SKM-1 treated with dmso at 0.1 percent for 144 hours (cell line): ENCODE results near the gene SLC44A1.

ENCODE experiments used
- DNase-seq: peaks from one replicate; lab custom pipeline; 2025; ENCODE audit not compliant: unreplicated experiment; lab: John Stamatoyannopoulos, UW

SLC44A1 gene

DNA sequence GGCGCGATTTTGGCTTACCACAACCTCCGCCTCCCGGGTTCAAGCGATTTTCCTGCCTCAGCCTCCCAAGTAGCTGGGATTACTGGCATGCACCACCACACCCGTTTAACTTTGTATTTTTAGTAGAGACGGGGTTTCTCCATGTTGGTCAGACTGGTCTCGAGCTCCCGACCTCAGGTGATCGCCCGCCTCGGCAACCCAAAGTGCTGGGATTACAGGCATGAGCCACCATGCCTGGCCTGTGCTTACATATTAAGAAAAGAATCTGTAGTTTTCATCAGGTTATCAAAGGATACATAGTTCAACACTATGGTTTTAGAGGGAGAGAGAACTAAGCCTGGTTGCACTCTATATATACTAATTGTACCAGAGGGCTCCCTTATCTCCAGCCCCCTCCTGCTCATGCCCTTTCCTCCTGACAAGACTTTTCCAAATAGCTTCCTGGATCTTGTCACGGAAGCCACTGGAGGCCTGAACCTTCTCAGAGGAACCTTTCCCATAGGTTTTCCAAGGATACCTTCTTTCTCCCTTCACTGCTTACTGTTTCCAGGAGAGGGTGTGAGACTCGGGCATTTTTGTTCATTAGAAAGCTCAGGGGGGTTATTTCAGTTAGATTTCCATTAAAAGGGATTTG is 53.1 kb downstream of the SLC44A1 start:
- DNase-seq, result no peak

DNA sequence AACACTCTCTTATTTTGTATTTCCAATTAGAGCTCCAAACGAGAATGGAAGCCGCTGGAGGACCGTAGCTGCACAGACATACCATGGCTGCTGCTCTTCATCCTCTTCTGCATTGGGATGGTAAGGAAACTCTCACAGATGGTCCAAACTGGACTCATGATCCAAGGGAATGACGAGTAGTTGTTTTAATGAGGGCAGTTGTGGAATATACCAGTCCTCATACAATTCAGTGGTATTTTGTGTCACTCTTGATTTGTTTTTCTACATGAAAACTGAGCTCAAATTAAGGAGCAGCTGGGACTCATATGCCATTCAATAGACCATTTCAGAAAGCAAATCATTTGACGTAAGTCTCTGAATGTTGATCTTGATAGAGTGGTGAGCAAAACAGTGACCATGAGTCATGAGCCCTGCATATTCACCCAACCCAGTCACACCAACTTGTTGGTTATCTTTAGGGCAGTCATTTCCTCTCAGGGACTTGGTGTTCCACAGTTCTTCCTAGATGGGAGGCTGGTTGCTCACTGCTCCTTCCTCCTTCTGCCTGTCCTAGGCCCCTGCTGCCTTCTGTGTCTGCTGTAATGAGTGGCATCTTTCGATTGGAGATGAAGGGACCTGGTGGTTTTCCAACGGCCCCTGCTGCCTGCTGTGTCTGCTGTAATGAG is 54.9 kb downstream of the SLC44A1 start:
- no peak for DNase-seq

DNA sequence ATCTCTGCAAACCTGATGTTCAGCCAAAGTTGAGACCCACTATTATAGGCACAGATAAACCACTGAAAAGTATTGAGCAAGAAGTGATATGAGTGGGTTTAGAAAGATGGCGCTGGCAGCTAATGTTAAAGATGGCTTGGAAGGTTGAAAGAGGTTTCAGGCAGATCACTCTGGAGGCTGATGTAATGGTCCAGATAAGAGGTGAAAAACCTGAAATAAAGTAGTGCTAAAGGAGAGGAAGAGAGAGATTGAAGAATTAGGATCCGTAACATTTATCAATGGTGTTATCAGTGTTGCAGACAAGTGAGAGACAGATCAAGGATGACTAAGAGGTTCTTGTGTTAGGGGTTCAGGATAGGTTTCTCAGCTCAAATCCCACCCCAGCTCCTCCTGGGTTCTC is 58.3 kb downstream of the SLC44A1 start:
- DNase-seq, result no peak

DNA sequence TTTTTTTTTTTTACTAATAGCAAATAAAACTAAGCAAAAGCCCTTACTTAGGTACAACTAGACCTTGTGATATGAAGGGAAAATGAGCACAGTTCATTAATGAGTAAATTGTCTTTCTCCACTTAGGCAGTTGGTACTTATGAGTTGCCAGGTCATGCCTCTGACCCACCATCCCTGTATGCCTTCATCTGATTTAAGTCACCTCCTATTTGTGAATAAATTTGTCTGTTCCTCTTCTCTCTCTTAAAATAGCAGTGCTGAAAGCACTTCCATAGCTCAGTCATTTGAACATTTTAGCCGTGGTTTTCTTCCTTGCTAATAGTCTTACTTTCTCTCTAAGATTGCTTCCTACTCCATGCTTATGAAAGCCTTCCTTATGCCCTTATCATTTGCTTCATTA is 61.4 kb downstream of the SLC44A1 start:
- no peak for DNase-seq

DNA sequence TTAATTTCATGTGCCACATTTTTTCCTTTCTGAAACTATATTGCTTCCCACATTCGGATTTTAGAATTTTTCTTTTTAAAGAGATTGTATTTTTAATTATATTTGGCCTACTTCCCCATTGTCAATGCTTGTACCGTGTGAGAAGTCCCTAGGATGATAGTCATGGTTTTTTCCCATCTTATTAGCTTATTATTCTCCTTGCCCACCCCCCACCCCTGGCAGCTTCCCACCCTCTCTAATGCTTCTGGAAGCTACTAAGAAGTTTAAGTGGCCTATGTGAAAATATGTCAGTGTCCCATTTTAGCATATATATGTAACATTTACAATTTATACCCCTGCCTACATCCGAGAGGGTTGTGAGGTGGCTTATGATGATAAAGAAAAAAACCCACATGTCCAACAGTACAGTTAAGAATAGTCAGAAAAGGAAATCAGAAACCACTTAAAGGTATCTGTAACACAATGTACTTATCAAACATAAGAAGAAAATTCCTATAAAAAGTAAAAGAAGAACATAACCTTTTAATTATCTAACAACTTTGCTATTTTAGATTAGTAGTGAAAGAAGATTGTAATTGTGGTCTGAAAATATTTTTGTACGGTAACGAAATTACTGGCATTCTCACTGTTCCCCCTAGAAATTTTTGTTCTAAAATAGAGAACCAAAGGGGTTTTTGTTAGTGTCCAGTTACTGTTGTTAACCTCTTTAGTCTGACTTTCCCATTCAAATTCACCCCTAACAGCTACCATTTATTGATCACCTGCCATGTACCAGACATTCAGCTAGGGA is 62.1 kb downstream of the SLC44A1 start:
- DNase-seq, result no peak

DNA sequence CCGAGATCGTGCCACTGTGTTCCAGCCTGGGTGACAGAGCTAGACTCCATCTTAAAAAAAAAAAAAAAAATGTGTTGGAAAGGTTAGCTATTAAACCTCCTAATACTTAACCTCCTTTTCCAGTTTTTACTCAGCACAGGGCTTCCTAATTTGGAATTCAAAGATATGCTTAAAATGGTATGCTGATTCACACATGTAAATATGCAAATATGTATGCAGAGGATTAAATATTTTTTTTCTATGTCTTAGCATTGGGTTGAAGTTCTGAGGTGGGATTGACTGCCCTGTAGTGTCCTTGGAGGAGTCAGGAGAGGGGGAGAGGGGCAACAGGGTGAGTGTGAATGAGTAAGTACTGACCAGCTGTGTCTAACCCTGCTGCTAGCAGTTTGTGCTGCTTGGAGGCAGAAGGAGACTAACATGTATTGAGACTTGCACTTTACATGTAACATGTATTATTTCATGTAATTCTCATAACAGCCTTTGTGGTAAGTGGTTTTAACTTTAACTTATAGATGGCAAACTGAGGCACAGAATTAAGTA is 63.2 kb downstream of the SLC44A1 start:
- no peak for DNase-seq

DNA sequence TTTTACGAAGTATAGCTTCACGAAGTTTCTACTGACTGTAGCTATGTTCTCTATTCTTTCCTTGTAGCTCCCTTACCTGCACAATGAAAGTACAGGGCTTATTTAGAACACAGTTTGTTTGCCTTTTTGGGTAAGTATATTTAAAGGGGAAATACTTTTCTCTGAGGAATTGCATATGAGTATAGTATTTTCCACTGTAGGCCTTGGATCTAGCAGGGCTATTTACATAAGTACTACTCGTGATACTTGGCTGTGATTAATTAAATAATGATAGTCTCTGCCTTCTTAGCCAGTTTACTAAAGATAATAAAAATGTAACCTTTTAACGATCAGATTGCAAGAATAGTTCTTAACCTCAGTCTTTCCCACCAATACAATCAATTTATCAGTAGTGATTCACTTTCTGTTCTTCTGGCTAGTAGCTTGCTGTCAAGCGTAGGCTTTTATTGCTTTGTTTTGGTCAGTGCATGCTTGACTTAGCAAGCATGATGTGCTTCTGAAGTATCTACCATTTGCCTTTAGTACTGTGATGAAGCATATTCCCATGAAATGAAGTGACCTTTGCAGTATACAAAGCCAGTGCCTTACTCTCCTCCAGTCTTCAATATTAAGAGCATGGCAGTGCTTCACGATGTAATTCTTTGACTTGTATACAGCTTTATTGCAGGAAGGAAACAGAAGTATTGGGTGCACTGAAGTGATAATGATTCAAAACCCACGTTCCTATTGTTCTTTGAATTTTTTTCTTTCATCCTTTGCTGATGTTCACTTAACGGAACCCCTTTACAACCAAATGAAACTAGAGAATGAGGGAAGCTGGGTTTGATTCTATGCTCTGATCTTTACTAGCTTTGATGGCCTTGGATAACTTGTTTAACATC is 64.2 kb downstream of the SLC44A1 start:
- DNase-seq, result no peak

DNA sequence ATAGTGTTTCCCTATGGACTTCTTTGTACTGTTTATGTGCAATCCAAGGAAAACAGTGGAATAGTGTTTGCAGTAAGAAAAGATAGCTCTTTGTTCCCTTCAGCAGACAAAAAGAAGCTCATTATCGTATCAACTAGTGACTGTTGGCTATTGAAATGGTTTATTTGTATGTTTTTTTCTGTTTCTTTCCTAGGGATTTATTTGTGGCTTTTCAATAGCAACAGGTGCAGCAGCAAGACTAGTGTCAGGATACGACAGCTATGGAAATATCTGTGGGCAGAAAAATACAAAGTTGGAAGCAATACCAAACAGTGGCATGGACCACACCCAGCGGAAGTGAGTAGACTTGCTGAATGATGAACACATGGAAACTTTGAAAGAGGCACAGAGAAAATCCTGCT is 65.1 kb downstream of the SLC44A1 start:
- DNase-seq, result no peak

DNA sequence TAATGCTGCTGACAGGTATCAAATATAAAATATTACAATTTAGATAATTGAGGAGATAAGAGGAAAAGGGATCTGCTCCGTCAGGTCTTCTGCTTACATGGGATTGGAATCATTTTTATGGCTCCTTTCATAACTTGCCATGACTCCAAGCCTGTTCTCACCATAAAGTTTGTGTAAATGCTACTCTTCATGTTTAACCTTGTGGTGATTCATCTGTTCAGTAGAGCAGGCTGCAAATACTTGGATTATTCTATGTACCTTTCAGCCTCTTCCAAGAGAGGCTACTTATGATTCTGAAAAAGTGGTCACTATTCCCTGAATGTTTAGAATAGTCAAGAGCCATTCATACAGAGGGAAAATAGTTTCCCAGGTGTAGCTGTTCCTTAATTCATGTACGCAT is 66.9 kb downstream of the SLC44A1 start:
- no peak for DNase-seq

DNA sequence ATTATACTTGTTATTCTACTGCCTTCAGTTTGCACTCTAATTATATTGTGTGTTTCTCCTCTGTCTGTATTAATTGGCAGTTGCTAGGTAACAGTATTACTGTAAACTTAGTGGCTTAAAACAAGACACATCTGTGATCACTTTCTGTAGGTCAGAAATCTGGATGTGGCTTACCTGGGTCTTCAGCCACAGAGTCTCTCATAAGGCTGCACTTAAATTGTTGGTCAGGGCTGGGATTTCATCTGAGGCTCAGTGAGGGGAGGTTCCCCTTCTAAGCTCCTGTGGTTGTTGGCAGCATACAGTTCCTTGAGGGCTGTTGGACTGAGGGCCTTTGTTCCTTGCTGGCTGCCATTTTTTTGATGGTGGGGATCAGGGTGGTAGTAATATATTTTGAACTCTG is 68.8 kb downstream of the SLC44A1 start:
- DNase-seq, result no peak

DNA sequence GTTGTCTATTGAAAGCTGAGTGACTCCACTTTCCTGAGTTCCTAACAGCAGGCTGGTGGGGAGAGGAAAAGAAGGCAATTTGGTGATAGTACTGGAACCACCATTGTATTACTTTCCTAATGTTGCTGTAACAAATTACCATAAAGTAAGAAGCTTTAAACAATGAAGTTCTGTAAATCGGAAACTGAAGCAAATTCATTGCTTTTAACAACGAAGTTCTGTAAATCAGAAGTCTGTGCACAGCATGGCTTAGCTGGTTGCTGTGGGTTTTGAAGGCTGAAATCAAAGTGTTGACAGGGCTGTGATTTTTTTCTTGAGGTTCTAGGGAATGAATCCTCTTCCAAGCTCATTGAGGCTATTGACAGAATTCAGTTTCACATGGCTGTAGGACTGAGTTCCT is 72.3 kb downstream of the SLC44A1 start:
- no peak for DNase-seq

DNA sequence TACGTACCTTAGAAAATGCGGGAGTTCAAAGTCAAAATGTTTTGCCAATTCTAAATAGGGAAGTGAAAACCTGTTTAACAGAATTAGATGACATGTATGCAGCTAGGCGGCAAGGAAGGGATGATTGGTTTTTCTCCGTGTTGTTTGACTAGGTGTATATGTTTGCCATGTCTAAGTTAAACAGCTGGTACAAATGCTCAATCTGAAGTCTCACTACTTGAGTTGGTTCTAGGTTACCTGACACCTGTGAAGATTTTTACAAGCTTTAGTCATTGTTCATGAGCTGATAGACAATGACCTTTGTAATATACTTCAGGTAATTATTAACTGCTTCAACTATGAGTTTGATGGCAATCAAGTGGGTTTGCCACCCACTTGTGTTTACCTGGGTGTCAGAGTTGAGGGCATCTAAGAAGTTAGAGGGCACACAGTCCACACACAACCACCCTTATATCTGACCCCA is 74.3 kb downstream of the SLC44A1 start:
- DNase-seq, result no peak

DNA sequence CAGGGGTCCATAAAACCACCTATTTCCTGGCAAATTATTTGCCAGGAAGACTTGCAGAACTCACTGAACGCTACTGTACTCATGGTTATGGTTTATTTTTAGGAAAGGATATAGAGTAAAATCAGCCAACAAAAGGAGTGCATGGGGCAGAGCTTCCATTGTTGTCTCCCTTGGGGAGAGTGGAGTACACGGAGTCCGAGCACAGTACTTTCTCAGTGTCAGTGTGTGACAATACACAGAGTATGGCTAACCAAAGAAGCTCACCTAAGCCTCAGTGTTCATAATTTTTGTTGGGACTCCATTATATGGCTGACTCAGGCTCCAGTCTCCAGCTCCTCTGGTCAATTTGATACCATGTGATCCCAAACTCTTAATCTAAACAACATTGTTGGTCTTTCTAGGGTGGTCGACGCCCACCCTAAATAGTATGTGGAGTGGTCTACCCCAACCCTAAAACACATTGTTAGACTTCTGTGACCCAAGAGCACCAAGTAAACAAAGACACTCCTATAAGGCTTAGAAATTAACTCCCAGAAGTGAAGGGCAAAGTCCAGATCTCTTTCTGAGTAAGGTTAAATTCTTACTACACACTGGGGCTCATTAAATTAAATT is 74.9 kb downstream of the SLC44A1 start:
- DNase-seq, result no peak

DNA sequence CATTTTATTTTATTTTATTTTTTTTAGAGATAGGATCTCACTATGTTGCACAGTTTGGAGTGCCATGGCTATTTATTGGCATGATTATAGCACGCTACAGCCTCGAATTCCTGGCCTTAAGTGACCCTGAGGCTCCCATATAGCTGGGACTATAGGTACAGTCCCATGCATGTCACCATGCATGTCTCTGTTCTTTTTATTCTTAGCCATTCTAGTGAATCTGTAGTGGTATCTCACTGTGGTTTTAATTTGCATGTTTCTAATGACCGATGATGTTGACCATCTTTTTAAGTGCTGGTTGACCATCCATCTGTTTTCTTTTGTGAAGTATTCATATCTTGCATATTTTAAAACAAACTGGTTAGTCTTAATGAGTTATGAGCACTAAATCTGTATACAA is 76.1 kb downstream of the SLC44A1 start:
- no peak for DNase-seq

DNA sequence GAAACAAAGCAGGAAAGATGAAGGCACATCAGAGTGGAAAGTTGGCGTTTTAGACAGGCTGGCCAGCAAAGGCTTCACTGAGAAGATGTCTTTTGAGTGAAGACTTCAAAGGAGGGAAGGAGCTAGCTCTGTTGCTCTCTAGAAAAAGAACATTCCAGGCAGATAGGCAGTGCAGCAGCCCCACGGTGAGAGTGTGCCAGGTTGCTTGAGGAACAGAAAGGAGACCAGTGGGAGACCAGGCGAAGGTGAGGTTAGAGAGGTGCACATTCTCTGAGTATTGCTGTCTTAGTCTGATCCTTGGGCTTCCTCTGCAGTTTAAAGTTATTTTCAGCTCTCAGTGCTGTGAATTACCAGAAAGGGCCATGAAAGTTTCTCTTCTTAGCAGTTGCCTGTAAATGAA is 83.8 kb downstream of the SLC44A1 start:
- DNase-seq, result no peak

DNA sequence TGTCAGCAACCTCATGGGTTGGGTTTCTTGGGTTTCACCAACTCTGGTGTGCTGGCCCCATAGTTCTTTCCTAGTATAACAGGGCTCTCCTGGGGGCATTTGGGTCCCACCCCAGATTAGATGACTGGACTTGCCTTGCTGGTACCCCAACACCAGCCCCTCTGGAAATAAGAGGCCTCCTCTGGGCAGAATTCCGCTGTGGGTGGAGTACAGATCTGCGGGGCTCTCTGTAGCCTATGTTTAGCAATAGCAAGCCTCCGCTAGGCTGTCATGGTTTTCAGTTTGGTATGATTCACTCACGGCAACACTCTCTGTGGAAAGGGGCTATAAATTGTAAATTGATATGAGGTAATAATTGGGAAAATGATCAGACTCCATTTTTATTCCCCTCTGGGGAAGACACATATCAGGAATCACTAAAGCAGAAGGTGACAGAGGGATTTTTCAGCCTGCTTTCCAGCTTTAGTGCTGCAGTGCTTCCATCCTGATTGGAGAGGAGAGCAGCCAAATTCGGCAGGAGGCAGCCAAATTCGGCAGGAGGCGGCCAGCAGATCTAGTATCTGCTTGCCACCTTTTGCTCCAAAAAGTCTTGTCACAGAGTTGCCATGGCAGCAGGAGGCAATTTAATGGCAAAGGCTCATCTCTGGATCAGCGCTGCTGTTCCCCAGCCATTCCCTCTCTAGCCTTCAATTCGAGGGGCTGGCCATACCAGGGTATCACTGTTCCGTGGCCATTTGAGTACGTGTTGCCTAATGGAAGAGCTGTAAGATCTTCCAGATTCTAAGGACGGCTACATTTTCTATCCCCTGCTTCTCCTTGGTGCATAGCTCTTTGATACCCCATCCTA is 84.6 kb downstream of the SLC44A1 start:
- DNase-seq, result no peak

DNA sequence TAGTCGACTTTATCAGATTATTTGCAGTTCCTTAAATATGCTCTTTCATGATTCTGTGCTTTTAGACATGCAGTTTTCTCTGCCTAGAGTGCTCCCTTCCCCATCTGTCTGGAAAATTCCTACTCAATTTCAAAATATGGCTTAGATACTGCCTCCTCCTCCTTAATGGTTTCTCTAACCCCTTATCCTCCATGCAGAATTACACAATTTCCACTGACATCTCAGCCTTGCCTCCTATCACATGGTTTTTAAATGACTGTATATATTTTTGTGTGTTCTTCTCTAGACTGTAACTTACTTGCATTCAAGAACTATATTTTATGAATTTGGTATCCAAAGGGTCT is 85.2 kb downstream of the SLC44A1 start:
- no peak for DNase-seq

DNA sequence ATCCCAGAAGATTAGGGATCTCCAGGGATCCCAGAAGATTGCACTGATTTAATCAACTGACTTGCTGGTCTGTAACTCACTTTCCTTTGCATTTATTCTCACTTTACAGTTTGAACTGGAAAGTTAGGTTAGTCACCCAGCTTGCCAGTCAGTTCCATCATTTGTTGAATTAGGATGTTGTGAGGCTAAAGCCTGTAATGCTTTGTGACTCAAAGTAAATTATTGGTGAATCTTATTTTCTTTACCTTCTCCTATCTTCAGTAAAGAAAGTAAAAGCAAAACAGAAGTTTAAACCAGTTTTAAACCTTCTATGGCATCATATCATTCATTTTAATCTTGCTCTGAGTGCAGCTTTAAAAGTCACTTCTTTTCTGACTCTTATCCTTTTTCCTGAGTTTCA is 85.8 kb downstream of the SLC44A1 start:
- DNase-seq, result no peak

DNA sequence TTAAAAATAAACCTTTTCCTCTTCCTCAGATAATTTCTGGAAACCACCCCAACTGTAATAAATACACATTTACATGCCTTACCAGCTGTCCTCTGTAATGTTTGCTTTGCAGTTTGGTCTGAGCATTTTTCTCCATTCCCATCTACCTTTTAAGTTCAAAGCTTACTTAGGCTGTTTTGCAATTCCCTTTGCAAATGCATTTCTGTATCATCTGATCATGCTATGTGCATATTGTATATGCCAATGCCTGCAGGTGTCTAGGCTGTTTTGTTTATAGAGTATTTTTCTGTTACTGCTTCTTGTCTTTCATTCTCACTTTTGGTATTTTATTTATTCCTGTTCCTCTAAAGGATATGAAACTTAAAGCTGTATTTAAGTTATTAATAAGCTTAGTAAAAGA is 86.3 kb downstream of the SLC44A1 start:
- no peak for DNase-seq

DNA sequence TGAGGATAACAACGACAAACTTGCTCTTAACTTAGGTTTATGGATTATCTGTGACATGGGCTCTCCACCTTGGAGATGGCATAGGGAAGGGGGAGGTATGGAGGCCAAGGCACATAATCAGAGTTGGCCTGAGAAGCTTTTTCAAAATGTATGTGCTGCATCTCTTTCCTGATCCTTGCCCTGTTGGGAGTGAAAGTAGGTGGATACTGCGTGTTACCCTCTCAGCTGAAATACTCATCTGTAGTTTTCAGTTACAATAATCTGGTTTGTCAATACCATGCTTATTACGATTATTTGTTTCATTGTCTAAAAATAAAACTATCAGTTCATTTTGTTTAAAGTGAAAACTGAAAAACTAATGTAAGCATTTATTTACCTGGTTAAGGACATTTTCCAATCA is 86.7 kb downstream of the SLC44A1 start:
- DNase-seq, result no peak
